HepG2 (cell line): ENCODE results near the gene PRCD. TPM values are rescaled to one million over a fixed set of nuclear protein-coding genes. Genes with fewer than 3 reads are reported as not detected.

Source experiments
- AGO1 ChIP-seq: fragments of 200-400 bp; formaldehyde crosslinking; IDR thresholded peaks from 2 replicates; pipeline ENCODE4 v1.6.1; 2017; ENCODE audit warnings: mild to moderate bottlenecking, low read depth, low read length, moderate library complexity; ENCODE audit not compliant: poor library complexity, severe bottlenecking
- EHMT2 ChIP-seq: fragments of 200-600 bp; sonication (generic); IDR thresholded peaks from 2 replicates; pipeline ENCODE4 v1.7.0; 2017; ENCODE audit warnings: antibody characterized with exemption, low read depth, low read length, borderline replicate concordance
- MIER3 ChIP-seq: IDR thresholded peaks from 2 replicates; pipeline ENCODE4 v1.6.1; 2016; ENCODE audit warnings: missing compliant biosample characterization, borderline replicate concordance
- NFIB ChIP-seq: sonication (generic); formaldehyde crosslinking; IDR thresholded peaks from 2 replicates; pipeline ENCODE4 v1.9.0; 2021; ENCODE audit warnings: missing genetic modification reagents, mild to moderate bottlenecking, borderline replicate concordance
- PAF1 ChIP-seq: IDR thresholded peaks from 2 replicates; pipeline ENCODE4 v1.6.1; 2016; ENCODE audit warnings: missing genetic modification reagents, missing compliant biosample characterization
- TP53 ChIP-seq: sonication (generic); formaldehyde crosslinking; conservative IDR thresholded peaks from 2 replicates; pipeline ENCODE4 v1.4.0; 2020; ENCODE audit warnings: missing genetic modification reagents
- YY1 ChIP-seq: IDR thresholded peaks from 2 replicates; pipeline ENCODE4 v1.6.1; 2011; ENCODE audit warnings: low read length, low read depth, moderate library complexity, mild to moderate bottlenecking; ENCODE audit not compliant: insufficient read depth, insufficient replicate concordance
- ZNF124 ChIP-seq: sonication (generic); formaldehyde crosslinking; IDR thresholded peaks from 2 replicates; pipeline ENCODE4 v1.4.0; 2020; ENCODE audit warnings: missing genetic modification reagents
- ZNF230 ChIP-seq: sonication (generic); formaldehyde crosslinking; IDR thresholded peaks from 2 replicates; pipeline ENCODE4 v1.4.0; 2020; ENCODE audit warnings: mild to moderate bottlenecking, missing genetic modification reagents
- ZNF547 ChIP-seq: sonication (generic); formaldehyde crosslinking; IDR thresholded peaks from 2 replicates; pipeline ENCODE4 v1.5.1; 2020; ENCODE audit warnings: mild to moderate bottlenecking, missing genetic modification reagents
- ZNF607 ChIP-seq: sonication (generic); formaldehyde crosslinking; IDR thresholded peaks from 2 replicates; pipeline ENCODE4 v1.5.1; 2020; ENCODE audit warnings: missing genetic modification reagents, mild to moderate bottlenecking, borderline replicate concordance
- ZNF724P ChIP-seq: sonication (generic); formaldehyde crosslinking; IDR thresholded peaks from 2 replicates; pipeline ENCODE4 v1.8.0; 2022; ENCODE audit warnings: missing genetic modification reagents, borderline replicate concordance
- ZNF776 ChIP-seq: sonication (generic); formaldehyde crosslinking; IDR thresholded peaks from 2 replicates; pipeline ENCODE4 v1.4.0; 2020; ENCODE audit warnings: mild to moderate bottlenecking, missing genetic modification reagents
- polyA plus RNA-seq, 8 experiments: library from polyadenylated mRNA; depleted of rRNA in 3 of 8; stranded (reverse) in 7 of 8; unstranded in 1 of 8; fragments of >200 nt; fragmentation: Illumina TruSeq in 4 of 8; extraction: Trizol in 4 of 8; gene quantifications; 2 replicates each; pipeline versions ENCODE4 v1.2.1 to v1.2.3, GENCODE V29; 2011 to 2016; ENCODE audit warnings: low read depth in 4 of 8, missing spikeins in 1 of 8, mixed read lengths in 1 of 8; ENCODE audit not compliant: insufficient read depth in 1 of 8
- total RNA-seq, 5 experiments: library from RNA; depleted of rRNA; stranded (reverse); fragments of >200 nt; fragmentation: Illumina TruSeq; extraction: Trizol; gene quantifications; 2 replicates each; pipeline ENCODE4 v1.2.3, GENCODE V29; 2016; ENCODE audit warnings: low read depth in 1 of 5
- TF ChIP-seq, protein P1 (sequence below): sonication (generic); formaldehyde crosslinking; IDR thresholded peaks from 2 replicates; pipeline ENCODE4 v1.5.1; 2020; ENCODE audit warnings: mild to moderate bottlenecking, missing genetic modification reagents, borderline replicate concordance
- TF ChIP-seq, protein P2 (sequence below): sonication (generic); formaldehyde crosslinking; IDR thresholded peaks from 2 replicates; pipeline ENCODE4 v1.8.1; 2023; ENCODE audit warnings: mild to moderate bottlenecking, missing genetic modification reagents
- TF ChIP-seq, protein P3 (sequence below): sonication (generic); formaldehyde crosslinking; IDR thresholded peaks from 2 replicates; pipeline ENCODE4 v1.4.0; 2020; ENCODE audit warnings: missing genetic modification reagents, low read depth, mild to moderate bottlenecking, borderline replicate concordance
- TF ChIP-seq, protein P4 (sequence below): IDR thresholded peaks from 2 replicates; pipeline ENCODE4 v1.6.1; 2016
- TF ChIP-seq, protein P5 (sequence below): IDR thresholded peaks from 2 replicates; pipeline ENCODE4 v1.6.1; 2018; ENCODE audit warnings: missing genetic modification reagents, mild to moderate bottlenecking, missing compliant biosample characterization
- TF ChIP-seq, protein P6 (sequence below): sonication (generic); formaldehyde crosslinking; IDR thresholded peaks from 2 replicates; pipeline ENCODE4 v1.8.0; 2022; ENCODE audit warnings: mild to moderate bottlenecking, missing genetic modification reagents, borderline replicate concordance
- TF ChIP-seq, protein P7 (sequence below): sonication (generic); formaldehyde crosslinking; IDR thresholded peaks from 2 replicates; pipeline ENCODE4 v1.4.0; 2020; ENCODE audit warnings: missing genetic modification reagents

PRCD gene
- total and polyA plus RNA-seq, 2 of the 13 experiments (the other 11 are each of a cell fraction or from before 2014, with no cell fraction given), result 0.51 TPM; not detected in 1

DNA sequence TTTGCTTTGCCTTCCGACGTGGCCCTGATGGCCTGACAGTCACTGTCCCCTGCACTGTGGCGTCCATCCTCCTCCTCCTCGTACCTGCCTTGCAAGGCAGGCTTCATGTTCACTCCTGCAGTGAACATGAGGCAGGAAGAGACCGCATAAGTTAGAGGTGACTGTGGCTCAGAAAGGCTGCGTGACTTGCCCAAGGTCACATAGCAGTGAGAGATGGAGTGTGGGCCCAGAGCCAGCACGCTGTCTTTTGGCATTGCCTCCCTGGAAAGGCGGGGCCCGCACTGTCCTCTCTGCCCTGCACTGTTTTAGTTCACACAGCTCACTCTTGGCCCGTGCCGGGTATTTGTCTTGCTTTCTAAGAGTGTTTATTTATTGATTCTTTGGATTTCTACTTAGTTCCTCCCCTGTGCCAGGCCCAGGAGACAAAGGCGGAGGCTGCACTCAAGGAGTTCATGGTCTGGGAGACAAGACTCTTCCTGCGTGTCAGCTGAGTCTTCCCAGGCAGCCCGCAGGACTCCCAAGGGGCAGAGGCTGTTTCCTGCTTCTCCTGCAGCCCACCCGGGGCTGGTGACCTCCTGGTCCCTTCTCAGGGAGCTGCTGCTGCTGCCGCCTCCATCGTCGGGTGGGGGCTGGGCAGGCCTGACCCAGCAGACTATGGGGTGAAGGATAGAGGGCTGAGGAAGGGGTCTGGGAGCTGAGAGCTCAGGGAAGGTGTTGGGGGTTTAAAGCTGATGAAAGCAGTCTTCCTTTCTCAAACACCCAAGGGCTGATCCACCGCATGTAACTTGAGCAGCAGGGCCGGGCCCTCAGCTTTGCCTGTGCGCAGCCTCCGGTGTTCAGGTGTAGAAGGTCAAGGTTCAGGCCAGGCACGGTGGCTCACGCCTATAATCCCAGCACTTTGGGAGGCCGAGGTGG, 15.0 kb upstream of the PRCD start (continued):
- TF ChIP-seq, protein P1, sequence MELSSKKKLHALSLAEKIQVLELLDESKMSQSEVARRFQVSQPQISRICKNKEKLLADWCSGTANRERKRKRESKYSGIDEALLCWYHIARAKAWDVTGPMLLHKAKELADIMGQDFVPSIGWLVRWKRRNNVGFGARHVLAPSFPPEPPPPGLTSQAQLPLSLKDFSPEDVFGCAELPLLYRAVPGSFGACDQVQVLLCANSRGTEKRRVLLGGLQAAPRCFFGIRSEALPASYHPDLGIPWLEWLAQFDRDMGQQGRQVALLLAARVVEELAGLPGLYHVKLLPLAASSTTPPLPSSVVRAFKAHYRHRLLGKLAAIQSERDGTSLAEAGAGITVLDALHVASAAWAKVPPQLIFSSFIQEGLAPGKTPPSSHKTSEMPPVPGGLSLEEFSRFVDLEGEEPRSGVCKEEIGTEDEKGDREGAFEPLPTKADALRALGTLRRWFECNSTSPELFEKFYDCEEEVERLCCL (CRISPR knock-in tag), result 0 out of 2 replicates have a peak, but pooled peaks have one; percentile 44
- TF ChIP-seq, protein P2, sequence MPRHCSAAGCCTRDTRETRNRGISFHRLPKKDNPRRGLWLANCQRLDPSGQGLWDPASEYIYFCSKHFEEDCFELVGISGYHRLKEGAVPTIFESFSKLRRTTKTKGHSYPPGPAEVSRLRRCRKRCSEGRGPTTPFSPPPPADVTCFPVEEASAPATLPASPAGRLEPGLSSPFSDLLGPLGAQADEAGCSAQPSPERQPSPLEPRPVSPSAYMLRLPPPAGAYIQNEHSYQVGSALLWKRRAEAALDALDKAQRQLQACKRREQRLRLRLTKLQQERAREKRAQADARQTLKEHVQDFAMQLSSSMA (CRISPR knock-in tag), result no peak; the same call in 1 of the 2 replicates
- TF ChIP-seq, protein P3, sequence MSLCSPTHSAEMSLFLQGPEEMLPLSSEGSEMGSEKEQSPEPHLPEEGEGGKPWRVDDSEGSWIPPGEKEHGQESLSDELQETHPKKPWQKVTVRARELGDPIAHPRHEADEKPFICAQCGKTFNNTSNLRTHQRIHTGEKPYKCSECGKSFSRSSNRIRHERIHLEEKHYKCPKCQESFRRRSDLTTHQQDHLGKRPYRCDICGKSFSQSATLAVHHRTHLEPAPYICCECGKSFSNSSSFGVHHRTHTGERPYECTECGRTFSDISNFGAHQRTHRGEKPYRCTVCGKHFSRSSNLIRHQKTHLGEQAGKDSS (CRISPR knock-in tag), result peak; percentile 55; the same call in 1 of the 2 replicates
- TF ChIP-seq ZNF776 (CRISPR knock-in tag) (0 out of 2 replicates have a peak, but pooled peaks have one; percentile 13), EHMT2 (no peak), ZNF230 (CRISPR knock-in tag) (no peak), TP53 (CRISPR knock-in tag) (no peak), MIER3 (CRISPR knock-in tag) (no peak), AGO1 (peak; percentile 63), ZNF607 (CRISPR knock-in tag) (peak; percentile 86; the same call in 1 of the 2 replicates), NFIB (CRISPR knock-in tag) (no peak), ZNF547 (CRISPR knock-in tag) (peak; percentile 53; the same call in 1 of the 2 replicates), YY1 (no peak), PAF1 (CRISPR knock-in tag) (no peak), ZNF124 (CRISPR knock-in tag) (peak; percentile 67; the same call in 1 of the 2 replicates), ZNF724P (CRISPR knock-in tag) (no peak)
- TF ChIP-seq, protein P4, sequence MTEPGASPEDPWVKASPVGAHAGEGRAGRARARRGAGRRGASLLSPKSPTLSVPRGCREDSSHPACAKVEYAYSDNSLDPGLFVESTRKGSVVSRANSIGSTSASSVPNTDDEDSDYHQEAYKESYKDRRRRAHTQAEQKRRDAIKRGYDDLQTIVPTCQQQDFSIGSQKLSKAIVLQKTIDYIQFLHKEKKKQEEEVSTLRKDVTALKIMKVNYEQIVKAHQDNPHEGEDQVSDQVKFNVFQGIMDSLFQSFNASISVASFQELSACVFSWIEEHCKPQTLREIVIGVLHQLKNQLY, result peak; percentile 22; the same call in 1 of the 2 replicates
- TF ChIP-seq, protein P5, sequence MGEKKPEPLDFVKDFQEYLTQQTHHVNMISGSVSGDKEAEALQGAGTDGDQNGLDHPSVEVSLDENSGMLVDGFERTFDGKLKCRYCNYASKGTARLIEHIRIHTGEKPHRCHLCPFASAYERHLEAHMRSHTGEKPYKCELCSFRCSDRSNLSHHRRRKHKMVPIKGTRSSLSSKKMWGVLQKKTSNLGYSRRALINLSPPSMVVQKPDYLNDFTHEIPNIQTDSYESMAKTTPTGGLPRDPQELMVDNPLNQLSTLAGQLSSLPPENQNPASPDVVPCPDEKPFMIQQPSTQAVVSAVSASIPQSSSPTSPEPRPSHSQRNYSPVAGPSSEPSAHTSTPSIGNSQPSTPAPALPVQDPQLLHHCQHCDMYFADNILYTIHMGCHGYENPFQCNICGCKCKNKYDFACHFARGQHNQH (CRISPR knock-in tag), result peak; percentile 12
- TF ChIP-seq, protein P6, sequence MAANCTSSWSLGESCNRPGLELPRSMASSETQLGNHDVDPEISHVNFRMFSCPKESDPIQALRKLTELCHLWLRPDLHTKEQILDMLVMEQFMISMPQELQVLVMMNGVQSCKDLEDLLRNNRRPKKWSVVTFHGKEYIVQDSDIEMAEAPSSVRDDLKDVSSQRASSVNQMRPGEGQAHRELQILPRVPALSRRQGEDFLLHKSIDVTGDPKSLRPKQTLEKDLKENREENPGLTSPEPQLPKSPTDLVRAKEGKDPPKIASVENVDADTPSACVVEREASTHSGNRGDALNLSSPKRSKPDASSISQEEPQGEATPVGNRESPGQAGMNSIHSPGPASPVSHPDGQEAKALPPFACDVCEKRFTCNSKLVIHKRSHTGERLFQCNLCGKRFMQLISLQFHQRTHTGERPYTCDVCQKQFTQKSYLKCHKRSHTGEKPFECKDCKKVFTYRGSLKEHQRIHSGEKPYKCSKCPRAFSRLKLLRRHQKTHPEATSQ (CRISPR knock-in tag), result no peak
- TF ChIP-seq, protein P7, sequence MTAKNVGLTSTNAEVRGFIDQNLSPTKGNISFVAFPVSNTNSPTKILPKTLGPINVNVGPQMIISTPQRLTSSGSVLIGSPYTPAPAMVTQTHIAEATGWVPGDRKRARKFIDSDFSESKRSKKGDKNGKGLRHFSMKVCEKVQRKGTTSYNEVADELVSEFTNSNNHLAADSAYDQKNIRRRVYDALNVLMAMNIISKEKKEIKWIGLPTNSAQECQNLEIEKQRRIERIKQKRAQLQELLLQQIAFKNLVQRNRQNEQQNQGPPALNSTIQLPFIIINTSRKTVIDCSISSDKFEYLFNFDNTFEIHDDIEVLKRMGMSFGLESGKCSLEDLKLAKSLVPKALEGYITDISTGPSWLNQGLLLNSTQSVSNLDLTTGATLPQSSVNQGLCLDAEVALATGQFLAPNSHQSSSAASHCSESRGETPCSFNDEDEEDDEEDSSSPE (CRISPR knock-in tag), result no peak
